ENCODE results near the gene ADAM33.
A peak's percentile ranks its signal among the peaks of the same experiment; 100 is the strongest.

Gene ADAM33

GRCh38 chr20:3635346-3635745 is 46.5 kb downstream of the ADAM33 start:
- no peak overlapping the region for H3K4me2 ChIP-seq (ENCODE audit: low read depth, low read length, poor library complexity, severe bottlenecking)
- no peak for TF ChIP-seq EZH2phosphoT487 (IDR thresholded peaks at IDR 0.05; ENCODE audit: borderline replicate concordance)
- TF ChIP-seq, protein P1, sequence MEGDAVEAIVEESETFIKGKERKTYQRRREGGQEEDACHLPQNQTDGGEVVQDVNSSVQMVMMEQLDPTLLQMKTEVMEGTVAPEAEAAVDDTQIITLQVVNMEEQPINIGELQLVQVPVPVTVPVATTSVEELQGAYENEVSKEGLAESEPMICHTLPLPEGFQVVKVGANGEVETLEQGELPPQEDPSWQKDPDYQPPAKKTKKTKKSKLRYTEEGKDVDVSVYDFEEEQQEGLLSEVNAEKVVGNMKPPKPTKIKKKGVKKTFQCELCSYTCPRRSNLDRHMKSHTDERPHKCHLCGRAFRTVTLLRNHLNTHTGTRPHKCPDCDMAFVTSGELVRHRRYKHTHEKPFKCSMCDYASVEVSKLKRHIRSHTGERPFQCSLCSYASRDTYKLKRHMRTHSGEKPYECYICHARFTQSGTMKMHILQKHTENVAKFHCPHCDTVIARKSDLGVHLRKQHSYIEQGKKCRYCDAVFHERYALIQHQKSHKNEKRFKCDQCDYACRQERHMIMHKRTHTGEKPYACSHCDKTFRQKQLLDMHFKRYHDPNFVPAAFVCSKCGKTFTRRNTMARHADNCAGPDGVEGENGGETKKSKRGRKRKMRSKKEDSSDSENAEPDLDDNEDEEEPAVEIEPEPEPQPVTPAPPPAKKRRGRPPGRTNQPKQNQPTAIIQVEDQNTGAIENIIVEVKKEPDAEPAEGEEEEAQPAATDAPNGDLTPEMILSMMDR (conservative IDR thresholded peaks at IDR 0.05; ENCODE audit: low read length) = no peak
- no peaks in the 10 kb centered on the region for H3K9me2 ChIP-seq (replicated peaks; ENCODE audit: low read depth, low read length)
- H3K4me1 ChIP-seq (ENCODE audit: insufficient read depth, low read length, poor library complexity, severe bottlenecking) = peaks cover 8% of the 10 kb centered on the region
- no peak overlapping the region for H3K9ac ChIP-seq (ENCODE audit: low read depth, low read length, poor library complexity, severe bottlenecking)
- H4K20me1 ChIP-seq (ENCODE audit: insufficient read depth, low read length, poor library complexity, severe bottlenecking) = no peaks in the 10 kb centered on the region
- no peaks in the 10 kb centered on the region for H3K79me2 ChIP-seq (ENCODE audit: insufficient read depth, low read length)
- H2AFZ ChIP-seq (ENCODE audit: low read length) = no peak overlapping the region
- H3K36me3 ChIP-seq (ENCODE audit: insufficient read depth, low read length) = peaks cover 6% of the 10 kb centered on the region; the same call in 1 of the 2 replicates
- no peak overlapping the region for H3K4me3 ChIP-seq (ENCODE audit: low read length, poor library complexity, severe bottlenecking)
- no peaks in the 10 kb centered on the region for H3K9me3 ChIP-seq (ENCODE audit: insufficient read depth, low read depth, low read length)
- H3K27me3 ChIP-seq (ENCODE audit: insufficient read depth, low read length, poor library complexity, severe bottlenecking) = no peaks in the 10 kb centered on the region
- H3F3A ChIP-seq (ENCODE audit: low read depth) = no peaks in the 10 kb centered on the region

- Histone ChIP-seq H3K36me3 (ENCODE audit: insufficient read depth, low read length) (0 out of 2 replicates have a peak, but pooled peaks cover under 1% of the 10 kb centered on the region), H3K9me3 (ENCODE audit: insufficient read depth, low read depth, low read length) (no peaks in the 10 kb centered on the region), H3K4me1 (ENCODE audit: insufficient read depth, low read length, poor library complexity, severe bottlenecking) (peaks cover 8% of the 10 kb centered on the region), H3K9ac (ENCODE audit: low read depth, low read length, poor library complexity, severe bottlenecking) (no peak overlapping the region), H4K20me1 (ENCODE audit: insufficient read depth, low read length, poor library complexity, severe bottlenecking) (no peaks in the 10 kb centered on the region), H3K79me2 (ENCODE audit: insufficient read depth, low read length) (no peaks in the 10 kb centered on the region), H2AFZ (ENCODE audit: low read length) (no peak overlapping the region), H3F3A (ENCODE audit: low read depth) (no peaks in the 10 kb centered on the region), H3K9me2 (replicated peaks; ENCODE audit: low read depth, low read length) (no peaks in the 10 kb centered on the region), H3K27me3 (ENCODE audit: insufficient read depth, low read length, poor library complexity, severe bottlenecking) (no peaks in the 10 kb centered on the region), H3K4me3 (ENCODE audit: low read length, poor library complexity, severe bottlenecking) (no peak overlapping the region), H3K4me2 (ENCODE audit: low read depth, low read length, poor library complexity, severe bottlenecking) (no peak overlapping the region)
- no peak for TF ChIP-seq EZH2phosphoT487 (IDR thresholded peaks at IDR 0.05; ENCODE audit: borderline replicate concordance)
- TF ChIP-seq, protein P1 (conservative IDR thresholded peaks at IDR 0.05; ENCODE audit: low read length) = no peak
Measured at GRCh38 chr20:3633913-3634478, 47.8 kb downstream of the ADAM33 start.

DNA sequence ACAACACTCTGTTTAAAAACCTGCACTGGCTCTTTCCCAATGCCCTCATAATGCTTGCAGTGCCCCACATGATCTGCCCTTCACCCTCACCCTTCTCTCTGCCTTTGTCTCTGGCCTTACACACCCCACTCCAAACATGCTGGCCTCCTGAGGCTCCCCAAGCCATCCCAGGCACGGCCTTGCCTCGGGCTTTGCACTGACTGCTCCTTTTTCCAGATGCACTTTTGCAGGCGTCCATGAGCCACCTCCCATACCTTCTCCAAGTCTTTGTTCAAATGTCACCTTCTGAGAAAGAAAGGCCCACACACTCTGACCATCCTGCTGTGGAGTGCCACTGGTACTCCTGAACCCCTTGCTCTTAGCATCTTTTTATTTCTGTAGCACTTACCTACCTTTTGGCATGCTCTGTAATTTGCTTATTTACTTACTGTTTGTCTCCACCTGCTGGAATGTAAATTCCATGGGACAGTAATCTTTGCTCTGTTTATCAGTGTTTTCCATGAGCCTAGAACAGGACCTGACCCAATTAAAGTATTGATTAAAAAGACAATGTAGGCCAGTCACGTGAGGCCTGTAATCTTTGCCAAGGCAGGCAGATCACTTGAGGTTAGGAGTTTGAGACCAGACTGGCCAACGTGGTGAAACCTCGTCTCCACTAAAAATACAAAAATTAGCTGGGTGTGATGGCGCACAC is 49.4 kb downstream of the ADAM33 start:
- peaks cover 8% of the 10 kb centered on the region for H3K4me1 ChIP-seq (ENCODE audit: insufficient read depth, low read length, poor library complexity, severe bottlenecking)
- H3K27me3 ChIP-seq (ENCODE audit: insufficient read depth, low read length, poor library complexity, severe bottlenecking) = no peaks in the 10 kb centered on the region
- H3K4me3 ChIP-seq (ENCODE audit: low read length, poor library complexity, severe bottlenecking) = no peak overlapping the region
- H3K79me2 ChIP-seq (ENCODE audit: insufficient read depth, low read length) = no peaks in the 10 kb centered on the region
- peaks cover 9% of the 10 kb centered on the region; the same call in 1 of the 2 replicates for H3K36me3 ChIP-seq (ENCODE audit: insufficient read depth, low read length)
- H4K20me1 ChIP-seq (ENCODE audit: insufficient read depth, low read length, poor library complexity, severe bottlenecking) = no peaks in the 10 kb centered on the region
- no peak overlapping the region for H3K4me2 ChIP-seq (ENCODE audit: low read depth, low read length, poor library complexity, severe bottlenecking)
- no peaks in the 10 kb centered on the region for H3F3A ChIP-seq (ENCODE audit: low read depth)
- H3K9ac ChIP-seq (ENCODE audit: low read depth, low read length, poor library complexity, severe bottlenecking) = no peak overlapping the region
- no peak overlapping the region for H2AFZ ChIP-seq (ENCODE audit: low read length)
- no peaks in the 10 kb centered on the region for H3K9me3 ChIP-seq (ENCODE audit: insufficient read depth, low read depth, low read length)
- TF ChIP-seq, protein P1 (conservative IDR thresholded peaks at IDR 0.05; ENCODE audit: low read length) = peak; percentile 32; the same call in 1 of the 2 replicates
- TF ChIP-seq EZH2phosphoT487 (IDR thresholded peaks at IDR 0.05; ENCODE audit: borderline replicate concordance) = no peak
- no peaks in the 10 kb centered on the region for H3K9me2 ChIP-seq (replicated peaks; ENCODE audit: low read depth, low read length)
